HG02759 (cell line): ENCODE results near the gene EGLN3.

Source experiments
- ATAC-seq: cut with Tn5 transposase; IDR thresholded peaks from one replicate; pipeline ENCODE4 v1.9.1; 2021; ENCODE audit warnings: mild to moderate bottlenecking, moderate library complexity; ENCODE audit not compliant: unreplicated experiment

EGLN3 gene

DNA sequence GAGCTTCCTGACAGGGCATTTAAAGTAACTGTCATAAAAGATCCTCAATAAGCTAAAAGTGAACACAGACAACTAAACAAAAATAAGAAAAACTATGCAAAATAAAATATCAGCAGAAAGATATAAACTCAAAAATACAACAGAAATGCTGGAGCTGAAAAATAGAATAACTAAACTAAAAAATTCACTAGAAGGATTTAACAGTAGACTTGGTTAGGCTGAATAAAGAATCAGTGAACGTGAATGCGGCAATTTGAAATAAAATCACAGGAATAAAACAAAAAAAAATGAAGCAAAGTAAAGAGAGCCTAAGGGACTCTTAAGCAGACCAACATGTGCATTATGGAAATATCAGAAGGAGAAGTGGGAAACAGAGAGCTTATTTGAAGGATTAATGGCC is 74.6 kb downstream of the EGLN3 start:
- no peak for ATAC-seq
